Small intestine (tissue), 7 donors: Measurements from ENCODE around the gene CREB3L4. TPM values are rescaled to one million over a fixed set of nuclear protein-coding genes. Genes with fewer than 3 reads are reported as not detected.

Experiments
- DNase-seq, 2 donors: peaks; one replicate each; pipeline versions ENCODE4 v3.0.0 to v3.0.0-alpha.2; 2013
- FAIRE-seq: peaks from 2 replicates; lab custom pipeline; 2012; peaks lifted over from hg19 to GRCh38; lab: Jason Lieb, UNC
- H3K27ac ChIP-seq, 3 donors: one replicate each; pipeline ENCODE4 v1.5.1; 2013; ENCODE audit warnings: low read length in 2 of 3, mild to moderate bottlenecking in 2 of 3, control low read depth in 1 of 3, inconsistent platforms in 1 of 3, low read depth in 1 of 3, moderate library complexity in 1 of 3
- H3K27me3 ChIP-seq, 3 donors: one replicate each; pipeline ENCODE4 v1.6.1; 2013; ENCODE audit warnings: low read length in 3 of 3, inconsistent platforms in 1 of 3; ENCODE audit not compliant: control insufficient read depth in 3 of 3, insufficient read depth in 3 of 3
- H3K36me3 ChIP-seq, 3 donors: one replicate each; pipeline ENCODE4 v1.6.1; 2013; ENCODE audit warnings: low read length in 3 of 3, inconsistent platforms in 1 of 3, low read depth in 1 of 3, mild to moderate bottlenecking in 1 of 3, moderate library complexity in 1 of 3; ENCODE audit not compliant: control insufficient read depth in 3 of 3, insufficient read depth in 2 of 3
- H3K4me1 ChIP-seq, 3 donors: one replicate each; pipeline ENCODE4 v1.6.1; 2013; ENCODE audit warnings: low read length in 2 of 3, inconsistent platforms in 1 of 3, low read depth in 1 of 3, mild to moderate bottlenecking in 1 of 3, moderate library complexity in 1 of 3; ENCODE audit not compliant: control insufficient read depth in 3 of 3, insufficient read depth in 2 of 3
- H3K4me3 ChIP-seq, 3 donors: one replicate each; pipeline ENCODE4 v1.5.1; 2013; ENCODE audit warnings: low read length in 3 of 3, control low read depth in 1 of 3, inconsistent platforms in 1 of 3, low read depth in 1 of 3, mild to moderate bottlenecking in 1 of 3, moderate library complexity in 1 of 3
- H3K9me3 ChIP-seq, 2 donors: one replicate each; pipeline ENCODE4 v1.6.1; 2013; ENCODE audit warnings: low read depth in 1 of 2, low read length in 1 of 2; ENCODE audit not compliant: control insufficient read depth in 2 of 2, insufficient read depth in 1 of 2
- WGBS, 3 donors: extraction: QIAGEN DNeasy Blood & Tissue Kit; methylation state at CpG; one replicate each; pipeline ENCODE4 v1.1.7; 2013; 5-methylcytosine and 5-hydroxymethylcytosine counted together
- polyA plus RNA-seq, 4 donors: library from polyadenylated mRNA; stranded (reverse) in 3 of 4; unstranded in 1 of 4; fragments of 200-250 nt in 3 of 4; fragments of 120-200 nt in 1 of 4; gene quantifications; one replicate each; pipeline versions ENCODE4 v1.2.1 to v1.2.3, GENCODE V29; 2013
- donor health status: healthy with polysubstance abuse.
- donor health status: control.
- donor health status: control.
- donor health status: Bipolar disorder and iron deficiency.
- donor health status: healthy.

CREB3L4 gene
- polyA plus RNA-seq, 4 donors = 5.8 to 24.1 (median 11.7) TPM

GRCh38 chr1:153926405-153926804 is 41.3 kb upstream of the CREB3L4 start:
- no peak for DNase-seq
- FAIRE-seq = no peak
- no peaks in the 10 kb centered on the region for H3K27me3 ChIP-seq
- H3K9me3 ChIP-seq = no peaks in the 10 kb centered on the region
- H3K27ac ChIP-seq = no peak overlapping the region
- no peak overlapping the region for H3K4me3 ChIP-seq
- H3K4me1 ChIP-seq = peaks cover 0 to 11% (median 0%) of the 10 kb centered on the region in 3 donors
- 72 to 90% (median 84%) methylated on average over 4 of the region's 4 CpGs for WGBS, 3 donors
- H3K36me3 ChIP-seq = peaks cover 0 to 22% (median 0%) of the 10 kb centered on the region in 3 donors

DNA sequence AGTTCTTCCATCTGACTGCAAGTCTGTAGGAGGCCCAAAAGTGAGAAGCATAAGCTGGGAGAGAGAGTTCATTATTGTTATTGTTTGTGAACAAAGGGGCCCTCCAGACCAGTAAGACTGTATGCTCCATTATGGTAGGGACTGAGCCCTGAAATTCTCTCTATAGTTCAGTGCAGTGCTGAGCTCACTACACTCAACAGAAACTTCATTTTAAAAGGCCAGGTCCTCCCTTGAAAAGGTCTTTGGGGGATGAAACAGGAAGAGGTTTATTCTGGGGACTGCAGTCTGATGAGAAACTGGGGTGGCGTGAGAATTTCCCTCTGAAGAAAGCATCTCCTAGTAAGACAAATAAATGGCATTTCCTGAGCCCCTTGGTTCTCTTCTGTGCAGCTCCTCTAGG is 39.5 kb upstream of the CREB3L4 start:
- 63 to 86% (median 84%) methylated on average over 1 of the region's 1 CpG for WGBS, 3 donors
- Histone ChIP-seq H3K4me1 (peaks cover 0 to 7% (median 0%) of the 10 kb centered on the region in 3 donors), H3K27ac (no peak overlapping the region), H3K36me3 (peaks cover 4 to 36% (median 5%) of the 10 kb centered on the region in 3 donors), H3K9me3 (no peaks in the 10 kb centered on the region), H3K4me3 (no peak overlapping the region), H3K27me3 (no peaks in the 10 kb centered on the region)
- no peak for DNase-seq
- no peak for FAIRE-seq

- 64 to 79% (median 72%) methylated on average over 4 of the region's 4 CpGs for WGBS, 3 donors
- Histone ChIP-seq H3K27me3 (no peaks in the 10 kb centered on the region), H3K4me3 (no peak overlapping the region), H3K36me3 (peaks cover 7 to 43% (median 10%) of the 10 kb centered on the region in 3 donors), H3K9me3 (no peaks in the 10 kb centered on the region), H3K27ac (peak overlapping the region in 1 of 3 donors; percentile 14), H3K4me1 (peaks cover 0 to 3% (median 0%) of the 10 kb centered on the region in 3 donors)
- FAIRE-seq (no peak), DNase-seq (no peak)
These were observed 38.8 kb upstream of the CREB3L4 start for GRCh38 chr1:153928791-153929341.

DNA sequence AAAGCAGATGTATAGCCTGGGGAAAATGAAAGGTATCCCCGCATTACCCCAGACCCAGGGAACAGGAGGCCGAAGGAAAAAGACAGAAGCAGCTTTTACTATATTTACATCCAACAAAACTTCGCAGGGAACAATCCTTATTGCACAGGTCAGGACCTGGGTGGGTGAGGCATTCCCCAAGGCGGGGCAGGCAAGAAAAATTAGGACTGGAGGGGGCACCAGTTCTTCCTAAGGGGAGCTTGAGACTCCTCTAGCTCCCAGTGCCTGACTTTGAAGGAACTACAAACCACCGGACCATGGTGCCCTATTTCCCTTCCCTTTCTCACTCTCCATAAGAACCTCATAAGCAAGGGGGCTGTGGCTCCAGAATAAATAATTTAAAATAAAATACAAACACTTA is 38.3 kb upstream of the CREB3L4 start:
- no peak for DNase-seq

DNA sequence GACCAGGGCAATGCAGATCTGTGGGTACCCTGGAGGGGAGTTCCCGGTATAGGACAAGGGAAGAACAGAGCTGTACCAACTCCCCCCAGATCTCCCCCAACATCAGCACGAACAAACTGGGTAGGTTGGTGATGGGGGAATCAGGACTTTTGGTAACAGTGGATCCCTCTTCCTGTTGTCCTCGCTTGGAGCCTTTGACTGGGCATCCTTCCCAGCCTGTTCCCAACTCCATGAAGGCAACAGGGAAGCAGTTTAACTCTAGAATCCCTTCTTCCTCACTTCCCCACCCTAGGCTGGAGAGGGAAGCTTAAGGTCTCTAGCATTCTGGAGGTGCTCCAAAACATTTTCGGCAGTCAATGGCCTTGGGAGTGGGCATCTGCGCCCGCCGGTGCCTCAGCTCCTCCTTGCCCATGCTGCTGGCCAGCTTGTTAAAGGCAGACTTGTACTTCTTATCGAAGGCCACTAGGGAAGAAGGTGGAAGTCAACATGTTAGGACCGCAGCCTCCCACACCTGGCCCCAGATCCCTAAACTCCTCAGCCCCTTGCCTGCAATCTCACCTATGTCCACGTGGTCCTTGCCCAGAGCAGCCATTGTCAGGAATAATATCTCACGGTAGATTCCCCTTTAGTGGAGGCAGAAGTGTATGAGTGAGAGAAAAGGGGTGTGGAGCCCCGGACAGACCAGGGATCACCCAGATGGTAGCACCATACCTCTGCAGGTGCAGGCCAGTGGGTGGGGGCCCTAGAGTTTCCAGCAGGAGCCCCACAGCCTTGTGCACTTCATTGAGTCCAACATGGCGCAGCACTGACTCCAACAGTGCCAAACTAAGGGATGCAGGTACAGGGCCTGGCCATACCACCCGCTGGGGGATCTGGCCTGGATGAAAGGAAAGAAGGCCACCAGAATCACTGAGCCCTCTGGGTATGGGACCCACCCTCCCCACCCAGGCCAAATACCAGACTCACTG is 37.4 kb upstream of the CREB3L4 start:
- Histone ChIP-seq H3K27ac (no peak overlapping the region), H3K36me3 (peaks cover 13 to 55% (median 14%) of the 10 kb centered on the region in 3 donors), H3K27me3 (no peaks in the 10 kb centered on the region), H3K4me1 (no peaks in the 10 kb centered on the region), H3K9me3 (no peaks in the 10 kb centered on the region), H3K4me3 (no peak overlapping the region)
- FAIRE-seq (no peak), DNase-seq (no peak)
- WGBS, 3 donors = 87 to 89% (median 87%) methylated on average over 14 of the region's 14 CpGs

More for the DNA sequence above, 38.3 kb upstream of the CREB3L4 start:
- H3K36me3 ChIP-seq = peaks cover 11 to 48% (median 12%) of the 10 kb centered on the region in 3 donors
- H3K4me3 ChIP-seq = no peak overlapping the region
- no peaks in the 10 kb centered on the region for H3K9me3 ChIP-seq
- no peak for FAIRE-seq
- no peaks in the 10 kb centered on the region for H3K4me1 ChIP-seq
- no peaks in the 10 kb centered on the region for H3K27me3 ChIP-seq
- no peak overlapping the region for H3K27ac ChIP-seq
- WGBS, 3 donors = 87 to 92% (median 89%) methylated on average over 5 of the region's 5 CpGs

DNA sequence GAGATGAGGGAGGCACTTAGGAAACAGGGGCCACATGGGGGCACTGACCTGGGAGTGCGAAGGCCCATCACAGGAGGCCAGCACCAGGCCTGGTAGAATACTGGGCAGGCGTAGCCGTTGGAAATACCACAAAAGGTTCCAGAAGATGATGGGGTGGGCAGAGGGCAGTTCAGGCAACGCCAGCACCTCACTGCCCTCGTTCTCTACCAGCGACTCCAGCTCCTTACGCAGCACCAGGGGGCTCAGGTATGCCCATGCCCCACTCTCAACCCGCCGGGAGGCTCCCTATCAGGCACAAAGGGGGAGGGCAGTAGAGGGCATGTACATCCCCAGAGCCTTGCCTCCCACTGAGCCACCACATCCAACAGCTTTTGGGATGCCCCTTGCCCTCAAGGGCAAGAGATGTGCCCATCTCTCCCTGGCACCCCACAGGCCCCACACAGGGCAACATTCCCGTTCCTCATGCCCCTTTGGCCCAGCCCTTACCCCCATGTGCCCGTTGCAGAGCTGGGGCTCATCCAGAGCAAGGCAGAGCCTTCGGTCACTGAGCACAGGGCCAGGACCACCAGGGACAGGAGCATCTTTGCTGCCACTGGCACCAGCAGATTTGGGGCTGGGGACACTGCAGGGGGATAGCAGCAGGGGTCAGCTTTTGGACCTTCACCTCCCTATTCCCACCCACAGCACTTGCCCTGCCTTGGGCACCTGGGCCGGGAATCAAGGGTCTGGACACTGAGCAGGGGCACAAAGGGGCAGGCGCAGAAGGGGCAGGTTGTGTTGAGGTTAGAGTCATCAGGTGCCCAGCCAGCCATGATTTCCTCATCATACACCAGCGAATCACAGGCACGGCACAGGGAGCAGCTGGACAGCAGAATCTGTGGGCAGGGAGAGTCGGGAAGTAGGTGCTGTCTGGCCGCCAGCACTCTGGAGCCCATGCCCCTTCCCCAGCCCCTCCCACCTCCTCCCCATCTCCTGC is 35.3 kb upstream of the CREB3L4 start:
- WGBS, 3 donors = 95 to 97% (median 97%) methylated on average over 16 to 18 of the region's 18 CpGs
- Histone ChIP-seq H3K36me3 (peaks cover 16 to 76% (median 25%) of the 10 kb centered on the region in 3 donors), H3K9me3 (no peaks in the 10 kb centered on the region), H3K4me1 (no peaks in the 10 kb centered on the region), H3K27me3 (no peaks in the 10 kb centered on the region), H3K27ac (no peak overlapping the region), H3K4me3 (no peak overlapping the region)
- FAIRE-seq (no peak), DNase-seq (no peak)

GRCh38 chr1:153933430-153933829 is 34.3 kb upstream of the CREB3L4 start:
- Histone ChIP-seq H3K4me3 (no peak overlapping the region), H3K27ac (no peak overlapping the region), H3K36me3 (peaks cover 16 to 81% (median 25%) of the 10 kb centered on the region in 3 donors), H3K27me3 (no peaks in the 10 kb centered on the region), H3K4me1 (no peaks in the 10 kb centered on the region), H3K9me3 (no peaks in the 10 kb centered on the region)
- FAIRE-seq (no peak), DNase-seq (no peak)
- WGBS, 3 donors = 91 to 97% (median 96%) methylated on average over 14 of the region's 14 CpGs

GRCh38 chr1:153933955-153934354 is 33.7 kb upstream of the CREB3L4 start:
- H3K4me1 ChIP-seq = no peaks in the 10 kb centered on the region
- no peak overlapping the region for H3K27ac ChIP-seq
- no peak overlapping the region for H3K4me3 ChIP-seq
- WGBS, 3 donors = 91 to 100% (median 96%) methylated on average over 11 of the region's 11 CpGs
- FAIRE-seq = no peak
- H3K27me3 ChIP-seq = no peaks in the 10 kb centered on the region
- peaks cover 16 to 83% (median 25%) of the 10 kb centered on the region in 3 donors for H3K36me3 ChIP-seq
- no peak for DNase-seq
- no peaks in the 10 kb centered on the region for H3K9me3 ChIP-seq
